HFFc6 (cell line): ENCODE measurements around the gene ACTRT3. TPM values are rescaled to one million over a fixed set of nuclear protein-coding genes. Genes with fewer than 3 reads are reported as not detected.

ENCODE experiments used
- total RNA-seq, 6 experiments: library from RNA; stranded (reverse); fragmentation: NEBNext Ultra II Directional; extraction: Animal tissue kit (Norgen Biotek cat#: 25700); gene quantifications; 2 replicates in 1 of 6; 3 replicates in 5 of 6; pipeline ENCODE4 v1.2.3, GENCODE V29; 2021

ACTRT3 gene
- total RNA-seq, 6 experiments from 2014 or later = 1.2 to 3.5 (median 1.7) TPM

Other genes with a start within 250 kb of the ACTRT3 start
- 10 to 100 TPM in 2 of 6 experiments, 1 to 10 TPM in 4; 3.6 to 10.9 (median 9.4) TPM for gene MECOM, start 105.8 kb downstream of the ACTRT3 start, total RNA-seq
- 10 to 100 TPM in 5 of 6 experiments, 1 to 10 TPM in 1; 9.7 to 24.5 (median 13.3) TPM for gene TERC, start 4.5 kb downstream of the ACTRT3 start, total RNA-seq
- gene MYNN, start 3.8 kb upstream of the ACTRT3 start, total RNA-seq = 10 to 100 TPM; 10.9 to 13.8 (median 11.7) TPM
- gene LRRIQ4, start 43.3 kb upstream of the ACTRT3 start, total RNA-seq = not detected
- 1 to 10 TPM in 3 of 6 experiments, under 1 TPM in 3; 0.59 to 1.5 (median 0.94) TPM for gene LRRC34, start 43.3 kb upstream of the ACTRT3 start, total RNA-seq
- gene LRRC31, start 100.4 kb upstream of the ACTRT3 start, total RNA-seq = not detected
- not detected for gene SAMD7, start 142.0 kb upstream of the ACTRT3 start, total RNA-seq
- gene SEC62, start 197.2 kb upstream of the ACTRT3 start, total RNA-seq = 100 to 1,000 TPM; 124 to 153 (median 133) TPM